GM12872 (cell line): ENCODE results near the gene HMGXB4.

ENCODE experiments used
- TF ChIP-seq, protein P1 (sequence below): IDR thresholded peaks from 3 replicates; pipeline ENCODE4 v1.5.1; 2011; ENCODE audit warnings: low read depth, mild to moderate bottlenecking, low read length, moderate library complexity; ENCODE audit not compliant: insufficient read depth

HMGXB4 gene

GRCh38 chr22:35217527-35217926, 39.8 kb upstream of the HMGXB4 start:
- TF ChIP-seq, protein P1, sequence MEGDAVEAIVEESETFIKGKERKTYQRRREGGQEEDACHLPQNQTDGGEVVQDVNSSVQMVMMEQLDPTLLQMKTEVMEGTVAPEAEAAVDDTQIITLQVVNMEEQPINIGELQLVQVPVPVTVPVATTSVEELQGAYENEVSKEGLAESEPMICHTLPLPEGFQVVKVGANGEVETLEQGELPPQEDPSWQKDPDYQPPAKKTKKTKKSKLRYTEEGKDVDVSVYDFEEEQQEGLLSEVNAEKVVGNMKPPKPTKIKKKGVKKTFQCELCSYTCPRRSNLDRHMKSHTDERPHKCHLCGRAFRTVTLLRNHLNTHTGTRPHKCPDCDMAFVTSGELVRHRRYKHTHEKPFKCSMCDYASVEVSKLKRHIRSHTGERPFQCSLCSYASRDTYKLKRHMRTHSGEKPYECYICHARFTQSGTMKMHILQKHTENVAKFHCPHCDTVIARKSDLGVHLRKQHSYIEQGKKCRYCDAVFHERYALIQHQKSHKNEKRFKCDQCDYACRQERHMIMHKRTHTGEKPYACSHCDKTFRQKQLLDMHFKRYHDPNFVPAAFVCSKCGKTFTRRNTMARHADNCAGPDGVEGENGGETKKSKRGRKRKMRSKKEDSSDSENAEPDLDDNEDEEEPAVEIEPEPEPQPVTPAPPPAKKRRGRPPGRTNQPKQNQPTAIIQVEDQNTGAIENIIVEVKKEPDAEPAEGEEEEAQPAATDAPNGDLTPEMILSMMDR: no peak

DNA sequence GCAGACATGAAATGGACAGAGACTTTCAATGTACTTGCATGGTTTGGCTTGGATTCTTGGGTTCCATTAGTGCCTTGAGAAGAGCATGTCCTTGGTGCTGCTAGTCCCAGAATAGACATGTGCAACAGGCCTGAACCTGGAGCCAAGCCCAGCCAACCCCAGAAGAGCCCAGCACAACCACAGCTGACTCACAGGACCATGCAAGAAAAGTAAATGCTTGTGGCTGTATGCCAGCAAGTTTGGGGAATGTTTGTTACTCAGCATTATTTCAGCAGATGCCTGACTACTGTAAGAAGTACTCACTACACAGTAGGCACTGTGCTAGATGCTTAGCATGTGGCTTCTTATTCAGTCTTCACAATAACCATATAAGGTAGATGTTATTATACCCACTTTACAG, 39.2 kb upstream of the HMGXB4 start:
- TF ChIP-seq, protein P1: no peak

DNA sequence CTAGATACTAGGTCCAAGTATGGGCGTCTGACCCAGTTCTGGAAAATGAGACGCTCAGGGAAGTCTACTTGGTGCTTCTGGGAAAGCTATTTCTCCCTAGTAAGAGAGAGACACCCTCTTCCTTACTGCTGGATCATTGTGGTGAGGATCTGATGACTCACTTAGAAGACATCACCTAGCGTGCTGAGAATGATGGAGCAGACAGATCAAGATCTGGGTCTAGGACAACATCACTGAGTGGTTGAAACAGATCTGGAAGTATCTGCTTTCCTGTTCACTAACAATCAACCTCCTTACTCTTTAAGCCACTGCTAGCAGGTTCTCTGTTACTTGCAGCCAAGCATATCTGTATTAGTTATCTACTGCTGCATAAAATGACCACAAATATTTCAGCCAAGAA, 38.3 kb upstream of the HMGXB4 start:
- TF ChIP-seq, protein P1: no peak

DNA sequence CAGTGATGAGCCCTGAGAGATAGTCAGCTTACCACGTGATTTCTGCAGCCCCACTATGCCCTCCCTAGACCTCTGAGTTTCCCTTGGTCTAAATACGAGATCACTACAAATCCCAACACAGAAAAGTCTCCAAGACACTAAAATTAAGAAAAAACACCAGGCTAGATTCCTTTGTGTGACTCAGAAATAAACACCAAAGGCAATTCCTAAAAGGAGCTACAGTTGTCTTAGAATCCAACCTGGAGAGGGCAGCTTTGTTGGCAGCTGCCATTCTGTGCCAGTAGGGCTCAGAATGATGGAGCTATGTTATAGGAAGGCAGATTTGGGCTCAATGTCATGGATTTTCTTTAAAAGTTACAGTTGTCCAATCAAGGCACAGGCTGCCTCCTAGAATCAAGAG, 37.1 kb upstream of the HMGXB4 start:
- TF ChIP-seq, protein P1: no peak

GRCh38 chr22:35225010-35225409, 32.3 kb upstream of the HMGXB4 start:
- TF ChIP-seq, protein P1: no peak

DNA sequence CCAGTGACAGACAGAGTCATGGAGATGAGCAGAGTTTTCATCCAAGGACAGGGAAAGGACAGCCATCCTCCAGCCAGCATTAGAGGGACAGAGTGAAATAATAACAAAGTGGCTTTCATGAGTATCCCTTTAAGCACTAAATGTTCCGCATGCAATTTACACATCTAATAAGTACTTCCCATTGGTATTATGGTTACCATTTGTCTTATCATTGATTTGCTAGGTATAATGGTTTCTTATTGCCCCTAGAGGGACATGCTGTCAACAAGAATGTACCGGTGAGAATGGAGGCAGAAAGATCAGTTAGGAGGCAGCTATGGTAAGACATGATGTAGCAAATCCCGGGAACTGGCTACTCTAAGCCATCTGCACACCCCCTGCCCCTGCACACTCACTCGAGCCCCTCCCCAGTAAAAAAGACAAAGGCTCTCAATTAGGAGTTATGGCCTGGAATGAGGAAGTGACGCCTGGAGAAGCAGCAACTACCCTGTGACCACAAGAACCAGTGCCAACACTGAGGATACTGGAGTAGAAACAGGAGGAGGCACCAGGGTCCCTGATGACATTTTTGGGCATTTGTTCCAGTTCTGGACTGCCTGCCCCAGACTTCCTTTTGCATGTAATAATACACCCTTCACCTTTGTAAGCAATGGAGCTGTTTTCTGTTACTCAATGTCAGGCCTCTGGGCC, 30.2 kb upstream of the HMGXB4 start:
- TF ChIP-seq, protein P1: no peak

GRCh38 chr22:35229865-35230264, 27.4 kb upstream of the HMGXB4 start:
- TF ChIP-seq, protein P1: no peak
